ENCODE data around the gene CHRM5.

Gene CHRM5

GRCh38 chr15:34101366-34102174 is 133.3 kb downstream of the CHRM5 start, which contains the start of the genes EMC7 and PGBD4:
Gene EMC7, minus strand, starts transcription at chr15:34101862. Its CDS starts 23 bp downstream, at chr15:34101839.
Gene PGBD4, plus strand, starts transcription at chr15:34102083. Its CDS starts 449 bp downstream, at chr15:34102532.
- peak; percentile 99 for DNase-seq (ENCODE audit: low read depth)

GRCh38 chr15:34102175-34102925 is 134.1 kb downstream of the CHRM5 start:
- DNase-seq (ENCODE audit: low read depth) = no peak

GRCh38 chr15:34106423-34106822 is 138.1 kb downstream of the CHRM5 start:
- DNase-seq (ENCODE audit: low read depth) = no peak

GRCh38 chr15:34107315-34107714 is 139.0 kb downstream of the CHRM5 start:
- DNase-seq (ENCODE audit: low read depth) = no peak

- DNase-seq (ENCODE audit: low read depth) = no peak
Measured at GRCh38 chr15:34109797-34110663, 141.7 kb downstream of the CHRM5 start.

- DNase-seq (ENCODE audit: low read depth) = no peak
Measured at GRCh38 chr15:34111488-34111887, 143.2 kb downstream of the CHRM5 start.

- DNase-seq (ENCODE audit: low read depth) = no peak
Measured at GRCh38 chr15:34114215-34114614, 145.9 kb downstream of the CHRM5 start.

- no peak for DNase-seq (ENCODE audit: low read depth)
Measured at GRCh38 chr15:34114739-34115138, 146.4 kb downstream of the CHRM5 start.

- DNase-seq (ENCODE audit: low read depth) = no peak
Measured at GRCh38 chr15:34116620-34117019, 148.3 kb downstream of the CHRM5 start.
